SK-N-SH (cell line): ENCODE data around the gene HPCAL4. TPM values are rescaled to one million over a fixed set of nuclear protein-coding genes. Genes with fewer than 3 reads are reported as not detected.

Experiments used
- CTCF ChIA-PET: fragments of 300-600, 350-600 bp; formaldehyde crosslinking; extraction: SDS; loops from one replicate; lab custom pipeline; 2021; lab: Yijun Ruan, JAX
- POLR2A ChIA-PET: fragments of 350-600 bp; sonication (Branson Sonifier 250); formaldehyde crosslinking; extraction: SDS; loops from one replicate; lab custom pipeline; 2020; ENCODE audit warnings: antibody characterized with exemption, inconsistent platforms; lab: Yijun Ruan, JAX
- DNase-seq: peaks from one replicate; pipeline ENCODE4 v3.0.0; 2012
- H2AFZ ChIP-seq: fragments of 200-600 bp; sonication (generic); 2 replicates; pipeline ENCODE4 v1.8.1; 2016; ENCODE audit warnings: antibody characterized with exemption, mild to moderate bottlenecking, low read depth
- H3F3A ChIP-seq: fragments of 200-600 bp; sonication (generic); replicated peaks from 2 replicates; pipeline ENCODE3; 2016; ENCODE audit warnings: antibody characterized with exemption, mild to moderate bottlenecking; ENCODE audit not compliant: insufficient read depth
- H3K27ac ChIP-seq, 2 experiments: fragments of 200-500 bp in 1 of 2; fragments of 200-600 bp in 1 of 2; sonication (Bioruptor generic) in 1 of 2; sonication (generic), shearing (Covaris generic) in 1 of 2; 2 replicates each; pipeline versions ENCODE4 v1.5.1 to v1.6.1; 2014 to 2016; ENCODE audit warnings: low read depth in 2 of 2, inconsistent platforms in 1 of 2, low read length in 1 of 2, mild to moderate bottlenecking in 1 of 2, mixed read lengths in 1 of 2
- H3K27me3 ChIP-seq: fragments of 200-600 bp; sonication (generic), shearing (Covaris generic); 2 replicates; pipeline ENCODE4 v1.6.1; 2016; ENCODE audit warnings: mixed run types; ENCODE audit not compliant: insufficient read depth
- H3K36me3 ChIP-seq, 2 experiments: fragments of 200-500 bp in 1 of 2; fragments of 200-600 bp in 1 of 2; sonication (Bioruptor generic) in 1 of 2; sonication (generic) in 1 of 2; replicated peaks in 1 of 2; 2 replicates each; pipeline versions ENCODE3 to v1.5.1; 2014 to 2016; ENCODE audit warnings: low read length in 1 of 2, mild to moderate bottlenecking in 1 of 2; ENCODE audit not compliant: insufficient read depth in 2 of 2, control insufficient read depth in 1 of 2
- H3K4me1 ChIP-seq, 2 experiments: fragments of 200-500 bp in 1 of 2; fragments of 200-600 bp in 1 of 2; sonication (Bioruptor generic) in 1 of 2; sonication (generic), shearing (Covaris generic) in 1 of 2; 2 replicates each; pipeline versions ENCODE4 v1.5.1 to v1.6.1; 2014 to 2016; ENCODE audit warnings: low read depth in 1 of 2, low read length in 1 of 2, mixed run types in 1 of 2; ENCODE audit not compliant: insufficient read depth in 2 of 2, control insufficient read depth in 1 of 2
- H3K4me2 ChIP-seq: fragments of 200-600 bp; sonication (generic), shearing (Covaris generic); 2 replicates; pipeline ENCODE4 v1.6.1; 2017; ENCODE audit warnings: mixed run types
- H3K4me3 ChIP-seq, 2 experiments: fragments of 200-500 bp in 1 of 2; fragments of 200-600 bp in 1 of 2; sonication (Bioruptor generic) in 1 of 2; sonication (generic), shearing (Covaris generic) in 1 of 2; 2 replicates each; pipeline versions ENCODE4 v1.5.1 to v1.8.1; 2014 to 2016; ENCODE audit warnings: low read depth in 2 of 2, inconsistent platforms in 1 of 2, low read length in 1 of 2, mild to moderate bottlenecking in 1 of 2, mixed read lengths in 1 of 2, moderate library complexity in 1 of 2
- H3K79me2 ChIP-seq: fragments of 200-600 bp; sonication (generic); 2 replicates; pipeline ENCODE4 v1.8.1; 2017; ENCODE audit warnings: mild to moderate bottlenecking; ENCODE audit not compliant: insufficient read depth
- H3K9ac ChIP-seq: fragments of 200-600 bp; sonication (generic); 2 replicates; pipeline ENCODE4 v1.6.1; 2017; ENCODE audit warnings: mixed run types
- H3K9me2 ChIP-seq: fragments of 200-600 bp; sonication (generic); 2 replicates; pipeline ENCODE4 v1.6.1; 2017; ENCODE audit warnings: mixed run types
- H3K9me3 ChIP-seq: fragments of 200-600 bp; sonication (generic); 2 replicates; pipeline ENCODE4 v1.6.1; 2017; ENCODE audit warnings: mixed run types, mild to moderate bottlenecking, moderate library complexity
- H4K20me1 ChIP-seq: fragments of 200-600 bp; sonication (generic); 2 replicates; pipeline ENCODE4 v1.6.1; 2017; ENCODE audit warnings: mild to moderate bottlenecking, mixed run types; ENCODE audit not compliant: insufficient read depth
- CHD2 ChIP-seq: fragments of 150-350 bp; IDR thresholded peaks from 2 replicates; pipeline ENCODE4 v1.6.1; 2018; ENCODE audit warnings: low read length; ENCODE audit not compliant: partially characterized antibody
- CTCF ChIP-seq: fragments of 200-600 bp; sonication (generic); IDR thresholded peaks from 2 replicates; pipeline ENCODE4 v1.6.1; 2017; ENCODE audit warnings: antibody characterized with exemption, mild to moderate bottlenecking, moderate library complexity
- EP300 ChIP-seq, 2 experiments: IDR thresholded peaks; 2 replicates each; pipeline versions ENCODE4 v1.4.0 to v1.6.1; 2012; ENCODE audit warnings: borderline replicate concordance in 1 of 2, low read depth in 1 of 2, low read length in 1 of 2
- FOXJ3 ChIP-seq: sonication (generic); formaldehyde crosslinking; IDR thresholded peaks from 2 replicates; pipeline ENCODE4 v1.5.1; 2020; ENCODE audit warnings: mild to moderate bottlenecking, missing genetic modification reagents
- GATA2 ChIP-seq: sonication (generic); formaldehyde crosslinking; IDR thresholded peaks from 2 replicates; pipeline ENCODE4 v1.5.0; 2020; ENCODE audit warnings: mild to moderate bottlenecking, missing genetic modification reagents
- MEF2A ChIP-seq: IDR thresholded peaks from 2 replicates; pipeline ENCODE4 v1.4.0; 2012; ENCODE audit warnings: low read depth, borderline replicate concordance
- NRF1 ChIP-seq: IDR thresholded peaks from 2 replicates; pipeline ENCODE4 v1.6.1; 2012; ENCODE audit warnings: low read depth, mild to moderate bottlenecking, low read length
- POLR2AphosphoS5 ChIP-seq: IDR thresholded peaks from 2 replicates; pipeline ENCODE4 v1.6.1; 2012; ENCODE audit warnings: low read depth, low read length
- RAD21 ChIP-seq: IDR thresholded peaks from 2 replicates; pipeline ENCODE4 v1.6.1; 2012; ENCODE audit warnings: mild to moderate bottlenecking, low read length
- RCOR1 ChIP-seq: fragments of 150-350 bp; IDR thresholded peaks from 2 replicates; pipeline ENCODE4 v1.6.1; 2017; ENCODE audit warnings: antibody characterized with exemption, low read length
- SIN3A ChIP-seq: IDR thresholded peaks from 2 replicates; pipeline ENCODE4 v1.6.1; 2012; ENCODE audit warnings: low read depth, mild to moderate bottlenecking, low read length, moderate library complexity, borderline replicate concordance
- TAF1 ChIP-seq: IDR thresholded peaks from 2 replicates; pipeline ENCODE4 v1.6.1; 2012; ENCODE audit warnings: low read depth, mild to moderate bottlenecking, low read length, moderate library complexity, borderline replicate concordance
- TCF12 ChIP-seq: IDR thresholded peaks from 2 replicates; pipeline ENCODE4 v1.4.0; 2012
- TEAD4 ChIP-seq: IDR thresholded peaks from 2 replicates; pipeline ENCODE4 v1.4.0; 2012; ENCODE audit warnings: mild to moderate bottlenecking, borderline replicate concordance; ENCODE audit not compliant: insufficient read depth
- YY1 ChIP-seq: IDR thresholded peaks from 2 replicates; pipeline ENCODE4 v1.4.0; 2012; ENCODE audit warnings: low read depth, mild to moderate bottlenecking
- WGBS: methylation state at CpG from one replicate; pipeline ENCODE4 v1.1.6; 2017; ENCODE audit warnings: low lambda C conversion rate; 5-methylcytosine and 5-hydroxymethylcytosine counted together
- polyA plus RNA-seq, 3 experiments: library from polyadenylated mRNA; depleted of rRNA; stranded (reverse); fragments of >200 nt; gene quantifications; 2 replicates each; pipeline ENCODE4 v1.2.3, GENCODE V29; 2012
- TF ChIP-seq, protein P1 (sequence below): IDR thresholded peaks from 2 replicates; pipeline ENCODE4 v1.4.0; 2012; ENCODE audit warnings: low read depth, borderline replicate concordance
- TF ChIP-seq, protein P2 (sequence below): fragments of 150-350 bp; IDR thresholded peaks from 2 replicates; pipeline ENCODE4 v1.6.1; 2016; ENCODE audit warnings: mild to moderate bottlenecking, low read depth, low read length

Gene HPCAL4
- polyA plus RNA-seq, 1 of the 3 experiments (the other 2 are of a cell fraction): 0.15 TPM

GRCh38 chr1:39656391-39656790, 34.8 kb downstream of the HPCAL4 start:
- Histone ChIP-seq H4K20me1 (no peaks in the 10 kb centered on the region), H3K4me1 (peaks cover 0 to 80% of the 10 kb centered on the region in 2 experiments; a peak in 2 of 4 replicates), H3K79me2 (no peaks in the 10 kb centered on the region), H3F3A (no peaks in the 10 kb centered on the region), H3K9me2 (no peaks in the 10 kb centered on the region), H3K9ac (no peak overlapping the region), H3K9me3 (no peaks in the 10 kb centered on the region), H3K36me3 (no peaks in the 10 kb centered on the region), H3K27me3 (peaks cover 4% of the 10 kb centered on the region; the same call in 1 of the 2 replicates), H2AFZ (no peak overlapping the region), H3K4me2 (no peak overlapping the region), H3K27ac (peak overlapping the region in 1 of 2 experiments; percentile 100; a peak in 3 of 4 replicates), H3K4me3 (no peak overlapping the region)
- CTCF ChIA-PET: interaction anchor here (1.2 to 15.4 kb wide), 7 partner anchors 9 to 231 kb away, joined by 3 to 459 read pairs (median 41); partner anchors contain the start of genes HPCAL4 and NT5C1A
- peak; percentile 82 for DNase-seq
- WGBS: no CpG with 5 or more reads among the region's 2 CpGs
- TF ChIP-seq POLR2AphosphoS5 (peak; percentile 46), CTCF (no peak), TCF12 (peak; percentile 69), TAF1 (no peak), EP300 (IDR thresholded peaks at IDR 0.05; ENCODE audit: borderline replicate concordance in 1 of 2, low read depth in 1 of 2, low read length in 1 of 2) (peak in 1 of 2 experiments; percentile 99; a peak in 2 of 4 replicates), NRF1 (no peak), CHD2 (peak; percentile 89), RAD21 (peak; percentile 5), GATA2 (CRISPR knock-in tag) (peak; percentile 99), YY1 (no peak), FOXJ3 (CRISPR knock-in tag) (peak; percentile 97), RCOR1 (peak; percentile 97), MEF2A (no peak), SIN3A (no peak), TEAD4 (0 out of 2 replicates have a peak, but pooled peaks have one; percentile 18)
- TF ChIP-seq, protein P1, sequence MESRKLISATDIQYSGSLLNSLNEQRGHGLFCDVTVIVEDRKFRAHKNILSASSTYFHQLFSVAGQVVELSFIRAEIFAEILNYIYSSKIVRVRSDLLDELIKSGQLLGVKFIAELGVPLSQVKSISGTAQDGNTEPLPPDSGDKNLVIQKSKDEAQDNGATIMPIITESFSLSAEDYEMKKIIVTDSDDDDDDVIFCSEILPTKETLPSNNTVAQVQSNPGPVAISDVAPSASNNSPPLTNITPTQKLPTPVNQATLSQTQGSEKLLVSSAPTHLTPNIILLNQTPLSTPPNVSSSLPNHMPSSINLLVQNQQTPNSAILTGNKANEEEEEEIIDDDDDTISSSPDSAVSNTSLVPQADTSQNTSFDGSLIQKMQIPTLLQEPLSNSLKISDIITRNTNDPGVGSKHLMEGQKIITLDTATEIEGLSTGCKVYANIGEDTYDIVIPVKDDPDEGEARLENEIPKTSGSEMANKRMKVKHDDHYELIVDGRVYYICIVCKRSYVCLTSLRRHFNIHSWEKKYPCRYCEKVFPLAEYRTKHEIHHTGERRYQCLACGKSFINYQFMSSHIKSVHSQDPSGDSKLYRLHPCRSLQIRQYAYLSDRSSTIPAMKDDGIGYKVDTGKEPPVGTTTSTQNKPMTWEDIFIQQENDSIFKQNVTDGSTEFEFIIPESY: no peak
- TF ChIP-seq, protein P2, sequence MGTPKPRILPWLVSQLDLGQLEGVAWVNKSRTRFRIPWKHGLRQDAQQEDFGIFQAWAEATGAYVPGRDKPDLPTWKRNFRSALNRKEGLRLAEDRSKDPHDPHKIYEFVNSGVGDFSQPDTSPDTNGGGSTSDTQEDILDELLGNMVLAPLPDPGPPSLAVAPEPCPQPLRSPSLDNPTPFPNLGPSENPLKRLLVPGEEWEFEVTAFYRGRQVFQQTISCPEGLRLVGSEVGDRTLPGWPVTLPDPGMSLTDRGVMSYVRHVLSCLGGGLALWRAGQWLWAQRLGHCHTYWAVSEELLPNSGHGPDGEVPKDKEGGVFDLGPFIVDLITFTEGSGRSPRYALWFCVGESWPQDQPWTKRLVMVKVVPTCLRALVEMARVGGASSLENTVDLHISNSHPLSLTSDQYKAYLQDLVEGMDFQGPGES: no peak
- POLR2A ChIA-PET: interaction anchor here (0.8 to 7.5 kb wide), 13 partner anchors 9 to 80 kb away, joined by 3 to 95 read pairs (median 4); partner anchors contain the start of genes HPCAL4, NT5C1A and PABPC4
